MM.1S (cell line): Measurements from ENCODE around the gene SHTN1.

Experiments
- DNase-seq: peaks from one replicate; pipeline ENCODE4 v3.0.0-alpha.2; 2015
- H2AFZ ChIP-seq: fragments of 300-600 bp; sonication (generic); 2 replicates; pipeline ENCODE4 v1.6.0; 2016; ENCODE audit warnings: antibody characterized with exemption, low read length
- H3F3A ChIP-seq: fragments of 300-600 bp; sonication (generic); 2 replicates; pipeline ENCODE4 v1.6.1; 2016; ENCODE audit warnings: mild to moderate bottlenecking, antibody characterized with exemption, low read length, moderate library complexity, mixed read lengths; ENCODE audit not compliant: insufficient read depth
- H3K27ac ChIP-seq: fragments of 300-600 bp; sonication (generic); 2 replicates; pipeline ENCODE4 v1.5.1; 2016; ENCODE audit warnings: mild to moderate bottlenecking, low read length
- H3K27me3 ChIP-seq: fragments of 300-600 bp; sonication (generic); replicated peaks from 2 replicates; pipeline ENCODE4 v1.6.0; 2016; ENCODE audit warnings: low read length; ENCODE audit not compliant: insufficient read depth
- H3K36me3 ChIP-seq: fragments of 300-600 bp; sonication (generic); replicated peaks from 2 replicates; pipeline ENCODE4 v1.6.1; 2016; ENCODE audit warnings: mild to moderate bottlenecking, low read length, mixed read lengths; ENCODE audit not compliant: insufficient read depth
- H3K4me1 ChIP-seq: fragments of 300-600 bp; sonication (generic); 2 replicates; pipeline ENCODE4 v1.6.1; 2016; ENCODE audit warnings: low read length, mixed read lengths
- H3K4me2 ChIP-seq: fragments of 300-600 bp; sonication (generic); 2 replicates; pipeline ENCODE4 v1.6.0; 2016; ENCODE audit warnings: low read depth, low read length
- H3K4me3 ChIP-seq: fragments of 300-600 bp; sonication (generic); 2 replicates; pipeline ENCODE4 v1.5.1; 2016; ENCODE audit warnings: low read length, mixed read lengths
- H3K79me2 ChIP-seq: fragments of 300-600 bp; sonication (generic); 2 replicates; pipeline ENCODE4 v1.6.1; 2016; ENCODE audit warnings: mixed run types, low read length, mixed read lengths
- H3K9ac ChIP-seq: fragments of 300-600 bp; sonication (generic); 2 replicates; pipeline ENCODE4 v1.6.1; 2016; ENCODE audit warnings: low read length, mixed read lengths
- H3K9me2 ChIP-seq: fragments of 300-600 bp; sonication (generic); replicated peaks from 2 replicates; pipeline ENCODE4 v1.6.1; 2016; ENCODE audit warnings: mild to moderate bottlenecking, low read length, mixed read lengths; ENCODE audit not compliant: insufficient read depth
- H3K9me3 ChIP-seq: fragments of 300-600 bp; sonication (generic); replicated peaks from 2 replicates; pipeline ENCODE4 v1.6.1; 2016; ENCODE audit warnings: mild to moderate bottlenecking, low read length, mixed read lengths; ENCODE audit not compliant: insufficient read depth
- H4K20me1 ChIP-seq: fragments of 300-600 bp; sonication (generic); 2 replicates; pipeline ENCODE4 v1.6.1; 2016; ENCODE audit warnings: mild to moderate bottlenecking, low read length, moderate library complexity, mixed read lengths; ENCODE audit not compliant: insufficient read depth
- EZH2 ChIP-seq: fragments of 300-600 bp; sonication (generic); optimal IDR thresholded peaks from 2 replicates; pipeline ENCODE3; 2017; ENCODE audit warnings: low read depth, mild to moderate bottlenecking, antibody characterized with exemption, low read length, mixed read lengths
- EZH2phosphoT487 ChIP-seq: fragments of 300-600 bp; sonication (generic); IDR thresholded peaks from 2 replicates; pipeline ENCODE4 v1.6.1; 2018; ENCODE audit warnings: antibody characterized with exemption, low read length
- TF ChIP-seq, protein P1 (sequence below): fragments of 300-600 bp; sonication (generic); IDR thresholded peaks from 2 replicates; pipeline ENCODE4 v1.5.1; 2016; ENCODE audit warnings: antibody characterized with exemption, low read length, mixed read lengths

SHTN1 gene

GRCh38 chr10:116882639-116883038 lies 122.3 kb downstream of the SHTN1 start:
- Histone ChIP-seq H3K4me1 (no peaks in the 10 kb centered on the region), H3K9ac (no peak overlapping the region), H2AFZ (no peak overlapping the region), H3F3A (no peaks in the 10 kb centered on the region), H4K20me1 (no peaks in the 10 kb centered on the region), H3K79me2 (no peaks in the 10 kb centered on the region), H3K27me3 (no peaks in the 10 kb centered on the region), H3K4me2 (no peak overlapping the region), H3K27ac (no peak overlapping the region), H3K36me3 (no peaks in the 10 kb centered on the region), H3K4me3 (no peak overlapping the region), H3K9me3 (no peaks in the 10 kb centered on the region), H3K9me2 (no peaks in the 10 kb centered on the region)
- TF ChIP-seq, protein P1, sequence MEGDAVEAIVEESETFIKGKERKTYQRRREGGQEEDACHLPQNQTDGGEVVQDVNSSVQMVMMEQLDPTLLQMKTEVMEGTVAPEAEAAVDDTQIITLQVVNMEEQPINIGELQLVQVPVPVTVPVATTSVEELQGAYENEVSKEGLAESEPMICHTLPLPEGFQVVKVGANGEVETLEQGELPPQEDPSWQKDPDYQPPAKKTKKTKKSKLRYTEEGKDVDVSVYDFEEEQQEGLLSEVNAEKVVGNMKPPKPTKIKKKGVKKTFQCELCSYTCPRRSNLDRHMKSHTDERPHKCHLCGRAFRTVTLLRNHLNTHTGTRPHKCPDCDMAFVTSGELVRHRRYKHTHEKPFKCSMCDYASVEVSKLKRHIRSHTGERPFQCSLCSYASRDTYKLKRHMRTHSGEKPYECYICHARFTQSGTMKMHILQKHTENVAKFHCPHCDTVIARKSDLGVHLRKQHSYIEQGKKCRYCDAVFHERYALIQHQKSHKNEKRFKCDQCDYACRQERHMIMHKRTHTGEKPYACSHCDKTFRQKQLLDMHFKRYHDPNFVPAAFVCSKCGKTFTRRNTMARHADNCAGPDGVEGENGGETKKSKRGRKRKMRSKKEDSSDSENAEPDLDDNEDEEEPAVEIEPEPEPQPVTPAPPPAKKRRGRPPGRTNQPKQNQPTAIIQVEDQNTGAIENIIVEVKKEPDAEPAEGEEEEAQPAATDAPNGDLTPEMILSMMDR: no peak
- TF ChIP-seq EZH2phosphoT487: no peak
- TF ChIP-seq EZH2: no peak
- no peak for DNase-seq

GRCh38 chr10:116880716-116881482 lies 124.1 kb downstream of the SHTN1 start:
- TF ChIP-seq, protein P1: no peak
- no peak overlapping the region for H3K4me2 ChIP-seq
- H3F3A ChIP-seq: no peaks in the 10 kb centered on the region
- no peaks in the 10 kb centered on the region for H3K9me2 ChIP-seq
- H3K36me3 ChIP-seq: no peaks in the 10 kb centered on the region
- H3K9me3 ChIP-seq: no peaks in the 10 kb centered on the region
- H3K27ac ChIP-seq: no peak overlapping the region
- no peaks in the 10 kb centered on the region for H3K4me1 ChIP-seq
- H3K27me3 ChIP-seq: no peaks in the 10 kb centered on the region
- no peak overlapping the region for H3K9ac ChIP-seq
- no peak for DNase-seq
- no peak overlapping the region for H3K4me3 ChIP-seq
- H3K79me2 ChIP-seq: no peaks in the 10 kb centered on the region
- no peaks in the 10 kb centered on the region for H4K20me1 ChIP-seq
- no peak overlapping the region for H2AFZ ChIP-seq

DNA sequence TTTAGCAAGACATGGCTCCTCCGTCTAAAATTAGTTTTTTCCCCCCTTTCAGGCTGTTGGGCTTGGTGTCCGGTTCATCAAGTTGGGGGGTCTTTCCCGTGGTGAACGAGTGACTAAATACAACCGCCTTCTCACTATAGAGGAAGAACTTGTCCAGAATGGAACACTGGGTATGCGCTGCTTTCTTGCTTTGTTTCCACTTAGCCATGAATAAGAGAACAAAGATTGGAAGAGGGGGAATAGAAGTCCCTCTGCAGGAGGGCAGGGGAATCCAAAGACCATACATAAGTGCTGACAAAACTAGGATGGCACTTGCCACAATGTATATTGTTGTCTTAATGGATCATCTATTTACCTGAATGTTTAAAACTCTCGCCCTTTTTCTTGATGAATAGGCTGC lies 125.2 kb downstream of the SHTN1 start:
- Histone ChIP-seq H3F3A (no peaks in the 10 kb centered on the region), H2AFZ (no peak overlapping the region), H3K36me3 (no peaks in the 10 kb centered on the region), H3K4me3 (no peak overlapping the region), H3K9ac (no peak overlapping the region), H3K4me1 (no peaks in the 10 kb centered on the region), H3K27ac (no peak overlapping the region), H4K20me1 (no peaks in the 10 kb centered on the region), H3K27me3 (no peaks in the 10 kb centered on the region), H3K4me2 (no peak overlapping the region), H3K9me2 (no peaks in the 10 kb centered on the region), H3K9me3 (no peaks in the 10 kb centered on the region), H3K79me2 (no peaks in the 10 kb centered on the region)
- TF ChIP-seq EZH2phosphoT487 (no peak), EZH2 (no peak)
- TF ChIP-seq, protein P1: no peak
- no peak for DNase-seq
